ENCODE measurements around the gene TTLL5.

Gene TTLL5

DNA sequence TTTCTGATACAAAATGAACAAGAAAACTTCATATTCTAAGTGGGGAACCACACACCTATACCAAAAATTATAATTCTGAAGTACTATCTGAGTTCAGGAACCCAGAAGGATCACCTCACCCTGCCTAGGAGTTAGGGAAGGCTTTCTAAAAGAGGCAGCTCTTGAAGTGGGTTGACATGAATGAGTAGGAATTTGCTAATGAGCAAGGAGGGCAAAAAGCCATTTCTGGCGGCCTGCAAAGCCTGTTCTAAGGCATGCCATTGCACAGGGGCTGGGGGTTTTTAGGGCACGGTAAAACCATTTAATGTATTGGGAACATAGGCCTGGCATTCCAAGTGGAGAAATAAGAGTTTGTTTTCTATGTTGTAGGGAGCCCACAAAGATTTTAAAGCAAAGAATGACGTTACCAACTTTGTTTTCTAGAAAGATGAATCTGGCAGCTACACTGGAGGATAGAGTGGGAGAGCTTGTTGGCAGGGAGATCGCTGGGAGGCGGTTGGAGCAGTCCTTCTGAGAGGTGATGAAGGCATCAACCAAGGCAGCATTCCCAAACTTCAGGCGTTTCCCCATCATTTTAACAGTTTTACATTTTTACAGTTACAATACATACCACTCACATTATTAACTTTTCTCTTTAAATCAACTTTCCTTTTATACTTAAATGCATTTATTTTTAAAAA lies 338.6 kb downstream of the TTLL5 start:
- no peak for DNase-seq

DNA sequence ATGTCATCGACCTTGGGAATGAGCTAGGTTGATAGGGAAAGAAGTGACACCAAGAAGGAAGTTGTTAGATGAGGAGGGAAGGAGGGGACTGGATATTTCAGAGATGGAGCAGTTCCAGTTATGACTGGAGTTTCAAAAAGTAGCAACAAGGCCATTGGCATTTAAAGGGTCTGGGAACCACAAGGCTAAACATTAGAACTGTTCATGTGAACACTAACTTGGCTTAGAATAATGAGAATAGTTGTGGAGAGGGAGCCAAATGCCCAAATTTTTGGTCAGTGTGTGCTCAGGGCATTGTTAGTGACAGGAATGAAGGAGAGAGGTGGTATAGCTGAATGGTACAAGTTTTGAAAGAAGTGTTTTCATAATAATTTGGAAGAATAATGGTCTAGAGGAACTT lies 341.3 kb downstream of the TTLL5 start:
- no peak for DNase-seq

All from stimulated activated CD4-positive, alpha-beta T cell treated with anti-CD3 and anti-CD28 coated beads, Interleukin-4, amount 100 ng/mL, for 4 hours (primary cell).